A549 (cell line): ENCODE measurements around the gene HAUS3. TPM values are rescaled to one million over a fixed set of nuclear protein-coding genes. Genes with fewer than 3 reads are reported as not detected.

Experiments
- ATAC-seq, 2 experiments: fragments of 200-7000 bp in 1 of 2; fragments of >200 bp in 1 of 2; cut with Nextera tagmentation in 1 of 2; cut with Tn5 transposase in 1 of 2; 3 replicates each; pipeline versions ENCODE4 v1.8.0 to v1.9.1; 2018 to 2020; ENCODE audit warnings: mild to moderate bottlenecking in 1 of 2, moderate library complexity in 1 of 2
- CTCF ChIA-PET: fragments of 300-600 bp; sonication (Branson Sonifier 250); formaldehyde crosslinking; extraction: SDS; loops from one replicate; lab custom pipeline; 2021; ENCODE audit warnings: antibody characterized with exemption, inconsistent platforms; lab: Yijun Ruan, JAX
- POLR2A ChIA-PET: fragments of 350-600 bp; formaldehyde crosslinking; extraction: SDS; loops from one replicate; lab custom pipeline; 2021; ENCODE audit warnings: antibody characterized with exemption, inconsistent platforms; lab: Yijun Ruan, JAX
- DNase-seq, 2 experiments: peaks; one replicate each; pipeline versions ENCODE4 v3.0.0 to v3.0.0-alpha.2; 2011 to 2016; ENCODE audit warnings: low read depth in 1 of 2, low spot score in 1 of 2
- FAIRE-seq: peaks from 2 replicates; lab custom pipeline; 2011; peaks lifted over from hg19 to GRCh38; lab: Jason Lieb, UNC
- H3K27ac ChIP-seq, 2 experiments: fragments of >200 bp; sonication (Bioruptor Twin); formaldehyde crosslinking; 3 replicates each; pipeline ENCODE4 v1.5.1; 2016 to 2017
- H3K4me1 ChIP-seq: fragments of >200 bp; sonication (Bioruptor Twin); formaldehyde crosslinking; 3 replicates; pipeline ENCODE4 v1.6.1; 2016
- H3K4me2 ChIP-seq: fragments of >200 bp; sonication (Bioruptor Twin); formaldehyde crosslinking; 3 replicates; pipeline ENCODE4 v1.6.1; 2016
- H3K4me3 ChIP-seq: fragments of >200 bp; sonication (Bioruptor Twin); formaldehyde crosslinking; 3 replicates; pipeline ENCODE4 v1.5.1; 2016
- H3K9me3 ChIP-seq: fragments of >200 bp; sonication (Bioruptor Twin); formaldehyde crosslinking; 3 replicates; pipeline ENCODE4 v1.6.1; 2016
- ATOH8 ChIP-seq: fragments of 250-450 bp; sonication (Bioruptor Pico); IDR thresholded peaks from 2 replicates; pipeline ENCODE4 v1.5.0; 2020; ENCODE audit warnings: low read depth, mild to moderate bottlenecking, moderate library complexity
- BCL3 ChIP-seq: fragments of >200 bp; sonication (Bioruptor Twin); formaldehyde crosslinking; IDR thresholded peaks from 3 replicates; pipeline ENCODE4 v1.6.1; 2016
- CBX2 ChIP-seq: fragments of 200-600 bp; sonication (generic); IDR thresholded peaks from 2 replicates; pipeline ENCODE4 v1.6.1; 2016; ENCODE audit warnings: low read depth, mild to moderate bottlenecking, borderline replicate concordance
- EHMT2 ChIP-seq: fragments of 200-600 bp; sonication (generic); IDR thresholded peaks from 2 replicates; pipeline ENCODE4 v1.6.1; 2016; ENCODE audit warnings: antibody characterized with exemption, low read depth, mild to moderate bottlenecking, moderate library complexity
- EP300 ChIP-seq, 2 experiments: fragments of >200 bp; sonication (Bioruptor Twin); formaldehyde crosslinking; IDR thresholded peaks; 2 replicates in 1 of 2; 3 replicates in 1 of 2; pipeline ENCODE4 v1.6.1; 2016 to 2017
- FOSL2 ChIP-seq, 2 experiments: fragments of 450-650 bp in 1 of 2; fragments of >200 bp in 1 of 2; sonication (Bioruptor Twin) in 1 of 2; formaldehyde crosslinking; IDR thresholded peaks; 2 replicates each; pipeline versions ENCODE4 v1.5.0 to v1.6.1; 2016 to 2020; ENCODE audit warnings: mild to moderate bottlenecking in 1 of 2, moderate library complexity in 1 of 2
- HEYL ChIP-seq: fragments of 250-450 bp; sonication (Bioruptor Pico); IDR thresholded peaks from 2 replicates; pipeline ENCODE4 v1.8.0; 2021; ENCODE audit warnings: mild to moderate bottlenecking, moderate library complexity
- HMGXB4 ChIP-seq: fragments of 250-450 bp; sonication (Bioruptor Pico); IDR thresholded peaks from 2 replicates; pipeline ENCODE4 v1.5.0; 2021; ENCODE audit warnings: mild to moderate bottlenecking, moderate library complexity, borderline replicate concordance
- HOXB5 ChIP-seq: fragments of 250-450 bp; sonication (Bioruptor Pico); IDR thresholded peaks from 2 replicates; pipeline ENCODE4 v1.5.0; 2020; ENCODE audit warnings: mild to moderate bottlenecking, moderate library complexity
- KDM1A ChIP-seq: fragments of 200-600 bp; sonication (generic); IDR thresholded peaks from 2 replicates; pipeline ENCODE4 v1.6.1; 2016; ENCODE audit warnings: low read depth, mild to moderate bottlenecking
- MAFK ChIP-seq: fragments of 450-650 bp; IDR thresholded peaks from 2 replicates; pipeline ENCODE4 v1.6.1; 2014; ENCODE audit not compliant: partially characterized antibody
- MYC ChIP-seq: IDR thresholded peaks from 2 replicates; pipeline ENCODE4 v1.6.1; 2012; ENCODE audit warnings: mild to moderate bottlenecking, inconsistent platforms, low read length, improper control_type of control experiment, borderline replicate concordance
- PBX3 ChIP-seq: IDR thresholded peaks from 2 replicates; pipeline ENCODE4 v1.6.1; 2012
- RCOR1 ChIP-seq: fragments of 150-350 bp; IDR thresholded peaks from 2 replicates; pipeline ENCODE4 v1.6.1; 2014; ENCODE audit warnings: antibody characterized with exemption, low read length, low read depth
- REST ChIP-seq: fragments of 200-600 bp; sonication (generic); IDR thresholded peaks from 2 replicates; pipeline ENCODE4 v1.6.1; 2016; ENCODE audit warnings: antibody characterized with exemption, mild to moderate bottlenecking, moderate library complexity
- SREBF2 ChIP-seq: fragments of 450-650 bp; IDR thresholded peaks from 2 replicates; pipeline ENCODE4 v1.6.1; 2014; ENCODE audit warnings: mild to moderate bottlenecking, moderate library complexity
- ZSCAN20 ChIP-seq: fragments of 250-450 bp; sonication (Bioruptor Pico); IDR thresholded peaks from 2 replicates; pipeline ENCODE4 v1.8.0; 2022; ENCODE audit warnings: mild to moderate bottlenecking, moderate library complexity
- WGBS: methylation state at CpG from one replicate; pipeline ENCODE4 v1.1.6; 2017; ENCODE audit errors: missing lambda C conversion rate; 5-methylcytosine and 5-hydroxymethylcytosine counted together
- polyA plus RNA-seq, 4 experiments: library from polyadenylated mRNA; depleted of rRNA in 3 of 4; stranded (reverse); fragments of >200 nt; fragmentation: RNase III in 1 of 4; extraction: RNeasy Plus Mini Kit Qiagen cat#74134 plus additional on column Dnase treatment in 1 of 4; gene quantifications; 2 replicates in 3 of 4; 3 replicates in 1 of 4; pipeline ENCODE4 v1.2.3, GENCODE V29; 2011 to 2017

HAUS3 gene
- polyA plus RNA-seq, 2 of the 4 experiments (the other 2 are of a cell fraction): 7.7 to 10.6 TPM

GRCh38 chr4:2266181-2266580 is 24.3 kb upstream of the HAUS3 start:
- H3K4me3 ChIP-seq: no peak overlapping the region
- WGBS: 78% methylated on average over 5 of the region's 8 CpGs
- ATAC-seq (no peak), DNase-seq (no peak), FAIRE-seq (no peak)
- H3K27ac ChIP-seq: no peak overlapping the region
- no peaks in the 10 kb centered on the region for H3K9me3 ChIP-seq
- ChIA-PET CTCF (no interaction called here), POLR2A (no interaction called here)
- H3K4me2 ChIP-seq: no peak overlapping the region
- no peaks in the 10 kb centered on the region for H3K4me1 ChIP-seq
- TF ChIP-seq PBX3: no peak
- TF ChIP-seq REST: no peak
- no peak for TF ChIP-seq HMGXB4 (CRISPR knock-in tag)
- TF ChIP-seq KDM1A: no peak
- no peak for TF ChIP-seq MAFK
- TF ChIP-seq RCOR1: no peak
- TF ChIP-seq ZSCAN20: no peak
- TF ChIP-seq EP300 (IDR thresholded peaks at IDR 0.05): no peak
- no peak for TF ChIP-seq HOXB5
- no peak for TF ChIP-seq FOSL2 (IDR thresholded peaks at IDR 0.05)
- TF ChIP-seq FOSL2 (CRISPR knock-in tag; IDR thresholded peaks at IDR 0.05): no peak
- no peak for TF ChIP-seq CBX2
- no peak for TF ChIP-seq HEYL (CRISPR knock-in tag)
- TF ChIP-seq SREBF2: no peak
- TF ChIP-seq EHMT2: no peak
- TF ChIP-seq MYC: no peak

GRCh38 chr4:2265113-2266110 is 23.5 kb upstream of the HAUS3 start:
- DNase-seq: no peak
- ChIA-PET POLR2A (no interaction called here), CTCF (interaction anchor here (1.3 kb wide), 1 partner anchor 89 kb away, joined by 3 read pairs; no protein-coding TSS in a partner anchor)
- ATAC-seq: no peak
- no peak overlapping the region for H3K27ac ChIP-seq
- no peak overlapping the region for H3K4me3 ChIP-seq
- 98% methylated on average over 7 of the region's 19 CpGs for WGBS
- TF ChIP-seq BCL3 (no peak), CBX2 (no peak), HOXB5 (no peak), ATOH8 (no peak)
- H3K9me3 ChIP-seq: no peaks in the 10 kb centered on the region
- FAIRE-seq: no peak
- H3K4me2 ChIP-seq: no peak overlapping the region
- peaks cover 3% of the 10 kb centered on the region; the same call in 1 of the 3 replicates for H3K4me1 ChIP-seq
